H1 (cell line): ENCODE measurements around the gene SPRING1.

ENCODE experiments used
- ATF3 ChIP-seq: IDR thresholded peaks from 2 replicates; pipeline ENCODE4 v1.6.1; 2011; ENCODE audit warnings: low read depth, mild to moderate bottlenecking, low read length; ENCODE audit not compliant: insufficient read depth
- CBX5 ChIP-seq: fragments of 300-800, 300-1000 bp; sonication (generic); IDR thresholded peaks from 2 replicates; pipeline ENCODE4 v1.7.1; 2016; ENCODE audit warnings: antibody characterized with exemption, low read length, low read depth
- CTCF ChIP-seq, 3 experiments: IDR thresholded peaks; 1 replicate in 2 of 3; 2 replicates in 1 of 3; pipeline versions ENCODE4 v1.5.1 to v1.6.1; 2011; ENCODE audit warnings: low read length in 3 of 3, mild to moderate bottlenecking in 3 of 3, inconsistent platforms in 2 of 3, low read depth in 1 of 3, moderate library complexity in 1 of 3; ENCODE audit not compliant: insufficient read depth in 1 of 3; ENCODE audit errors: control extremely low read depth in 1 of 3
- EGR1 ChIP-seq: IDR thresholded peaks from 2 replicates; pipeline ENCODE4 v1.6.1; 2011; ENCODE audit warnings: low read depth, low read length, borderline replicate concordance
- HDAC6 ChIP-seq: IDR thresholded peaks from one replicate; pipeline ENCODE4 v1.7.1; 2012; ENCODE audit warnings: low read depth, mild to moderate bottlenecking, inconsistent platforms, low read length, moderate library complexity
- POLR2A ChIP-seq, 2 experiments: IDR thresholded peaks; 1 replicate in 1 of 2; 2 replicates in 1 of 2; pipeline ENCODE4 v1.6.1; 2011; ENCODE audit warnings: low read depth in 2 of 2, low read length in 2 of 2, mild to moderate bottlenecking in 2 of 2; ENCODE audit errors: control extremely low read depth in 1 of 2
- POLR2AphosphoS5 ChIP-seq: IDR thresholded peaks from 2 replicates; pipeline ENCODE4 v1.6.1; 2011; ENCODE audit warnings: low read depth, low read length
- RNF2 ChIP-seq: fragments of 200-900, 300-1000 bp; sonication (generic); IDR thresholded peaks from 2 replicates; pipeline ENCODE4 v1.7.1; 2016; ENCODE audit warnings: borderline replicate concordance, low read depth, mild to moderate bottlenecking, antibody characterized with exemption, low read length; ENCODE audit not compliant: poor library complexity, severe bottlenecking; ENCODE audit errors: missing control alignments
- SIN3A ChIP-seq, 2 experiments: IDR thresholded peaks in 1 of 2; conservative IDR thresholded peaks in 1 of 2; 2 replicates each; pipeline ENCODE4 v1.6.1; 2011 to 2012; ENCODE audit warnings: low read length in 2 of 2, improper control_type of control experiment in 1 of 2, low read depth in 1 of 2, mild to moderate bottlenecking in 1 of 2
- SRF ChIP-seq: IDR thresholded peaks from 2 replicates; pipeline ENCODE4 v1.6.1; 2011; ENCODE audit warnings: mild to moderate bottlenecking, low read depth, low read length, moderate library complexity
- USF2 ChIP-seq: IDR thresholded peaks from 2 replicates; pipeline ENCODE4 v1.6.1; 2011; ENCODE audit warnings: low read length, improper control_type of control experiment

- TF ChIP-seq SRF, result no peak
- TF ChIP-seq SIN3A (conservative IDR thresholded peaks at IDR 0.05 in 1 of 2, IDR thresholded peaks at IDR 0.05 in 1 of 2; ENCODE audit: low read depth in 1 of 2, low read length in 2 of 2), result no peak
- no peak for TF ChIP-seq EGR1
- TF ChIP-seq ATF3, result no peak
- TF ChIP-seq CTCF (IDR thresholded peaks at IDR 0.05; ENCODE audit: control extremely low read depth in 1 of 3, insufficient read depth in 1 of 3, low read depth in 1 of 3, low read length in 3 of 3), result no peak
- no peak for TF ChIP-seq CBX5
- no peak for TF ChIP-seq USF2
- no peak for TF ChIP-seq HDAC6
- no peak for TF ChIP-seq RNF2
- TF ChIP-seq POLR2AphosphoS5, result no peak
- TF ChIP-seq POLR2A (IDR thresholded peaks at IDR 0.05; ENCODE audit: control extremely low read depth in 1 of 2, low read depth in 2 of 2, low read length in 2 of 2), result no peak
Observed at GRCh38 chr12:116689521-116689920, 48.3 kb downstream of the SPRING1 start.
